ENCODE results near the gene HMGXB3.
A peak's percentile ranks its signal among the peaks of the same experiment; 100 is the strongest.

The HMGXB3 gene

DNA sequence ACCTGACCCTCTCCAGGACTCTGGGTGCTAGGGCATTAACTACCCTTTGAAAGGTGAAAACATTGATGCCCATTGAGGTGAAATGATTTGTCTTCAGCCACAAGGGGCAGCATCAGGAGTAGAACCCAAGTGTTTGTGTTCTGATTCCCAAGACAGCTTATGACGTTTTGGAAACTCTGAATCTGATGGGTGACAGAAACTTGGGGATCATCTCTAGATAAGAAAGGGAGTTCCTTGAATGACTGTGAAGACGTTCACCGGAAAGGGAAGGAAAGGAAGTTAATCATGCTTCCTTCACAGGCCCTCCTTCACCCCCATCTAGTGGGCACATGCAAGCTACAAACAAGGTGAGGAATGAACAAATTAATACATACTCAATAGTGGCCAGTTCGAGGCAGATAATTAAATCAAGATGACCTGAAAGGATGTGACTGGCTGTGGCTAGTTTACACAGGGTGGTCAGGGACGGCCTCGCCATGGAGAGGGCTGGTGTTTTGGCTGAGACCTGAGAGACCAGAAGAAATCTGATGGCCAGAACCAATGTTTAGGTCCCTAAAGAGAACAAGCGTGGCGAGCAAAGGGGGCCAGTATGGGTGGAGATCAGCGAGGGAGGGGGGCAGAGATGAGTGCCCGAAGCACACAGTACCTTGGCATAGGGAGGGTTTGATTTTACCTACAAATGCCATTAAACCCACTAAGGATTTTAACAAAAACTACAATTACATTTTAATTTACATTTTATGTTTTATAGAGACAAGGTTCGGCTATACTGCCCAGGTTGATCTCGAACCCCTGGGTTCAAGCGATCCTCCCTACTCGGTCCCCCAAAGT is 40.9 kb upstream of the HMGXB3 start:
- ATAC-seq: peak; percentile 6
- TF ChIP-seq SNAI2 (CRISPR knock-in tag; IDR thresholded peaks at IDR 0.05): no peak

DNA sequence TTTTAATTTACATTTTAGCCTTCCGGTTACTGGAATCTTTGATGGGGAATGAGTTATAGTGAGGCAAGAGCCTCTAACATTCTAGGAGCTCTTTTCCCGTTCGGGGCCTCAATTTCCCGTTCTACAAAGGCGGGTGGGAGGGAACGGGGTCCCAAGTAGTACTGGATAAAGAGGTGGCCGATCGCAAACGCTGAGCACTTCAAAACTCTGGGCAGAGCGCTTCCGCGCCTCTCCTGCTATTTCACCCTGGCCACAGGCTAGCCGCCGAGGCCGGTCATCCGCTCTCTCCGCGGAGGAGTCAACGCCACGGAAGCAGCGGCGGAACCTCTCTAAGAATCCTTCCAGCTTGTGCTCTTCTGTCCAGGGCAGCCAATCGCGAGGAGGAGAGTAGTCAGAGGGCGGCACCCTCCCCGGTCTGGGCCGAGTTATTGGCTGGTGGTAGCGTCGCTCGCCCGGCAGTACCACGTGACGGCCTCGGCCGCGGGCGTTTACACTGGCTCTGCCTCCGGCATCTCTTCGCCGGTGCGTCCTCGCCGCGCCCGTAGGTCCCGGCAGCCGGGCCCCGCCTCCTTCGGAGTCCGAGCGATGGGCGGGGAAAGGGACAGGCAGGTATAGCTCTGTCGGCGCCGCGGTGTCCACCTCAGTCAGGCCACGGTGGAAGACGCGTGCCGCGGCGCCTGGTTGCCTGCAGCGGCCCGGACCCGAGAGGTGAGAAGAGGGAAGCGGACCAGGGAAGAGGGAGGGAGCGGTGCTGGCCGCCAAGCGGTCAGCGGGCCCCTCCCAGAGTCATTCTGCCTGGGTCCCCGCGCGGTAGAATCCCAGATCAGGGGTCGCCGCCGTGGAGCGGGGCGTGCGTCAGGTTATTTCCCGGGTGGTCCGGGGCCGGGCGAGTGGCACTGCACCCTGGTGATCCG is 40.0 kb upstream of the HMGXB3 start, which contains the start of gene SLC26A2:
TSS of gene SLC26A2 (plus strand) at position 487 of the 914 bp plus-strand sequence. CDS start 16,895 bp downstream, outside the sequence.
- no peak for TF ChIP-seq ZNF565 (CRISPR knock-in tag; conservative IDR thresholded peaks at IDR 0.05; ENCODE audit: low read depth)
- no peak for TF ChIP-seq CSDC2 (CRISPR knock-in tag; IDR thresholded peaks at IDR 0.05)
- TF ChIP-seq, protein P1, sequence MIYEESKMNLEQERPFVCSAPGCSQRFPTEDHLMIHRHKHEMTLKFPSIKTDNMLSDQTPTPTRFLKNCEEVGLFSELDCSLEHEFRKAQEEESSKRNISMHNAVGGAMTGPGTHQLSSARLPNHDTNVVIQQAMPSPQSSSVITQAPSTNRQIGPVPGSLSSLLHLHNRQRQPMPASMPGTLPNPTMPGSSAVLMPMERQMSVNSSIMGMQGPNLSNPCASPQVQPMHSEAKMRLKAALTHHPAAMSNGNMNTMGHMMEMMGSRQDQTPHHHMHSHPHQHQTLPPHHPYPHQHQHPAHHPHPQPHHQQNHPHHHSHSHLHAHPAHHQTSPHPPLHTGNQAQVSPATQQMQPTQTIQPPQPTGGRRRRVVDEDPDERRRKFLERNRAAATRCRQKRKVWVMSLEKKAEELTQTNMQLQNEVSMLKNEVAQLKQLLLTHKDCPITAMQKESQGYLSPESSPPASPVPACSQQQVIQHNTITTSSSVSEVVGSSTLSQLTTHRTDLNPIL (CRISPR knock-in tag; IDR thresholded peaks at IDR 0.05; ENCODE audit: low read depth): no peak
- TF ChIP-seq BACH2 (CRISPR knock-in tag; IDR thresholded peaks at IDR 0.05; ENCODE audit: borderline replicate concordance): no peak
- TF ChIP-seq TCF4 (CRISPR knock-in tag; IDR thresholded peaks at IDR 0.05; ENCODE audit: borderline replicate concordance): no peak
- peak; percentile 98 for ATAC-seq

DNA sequence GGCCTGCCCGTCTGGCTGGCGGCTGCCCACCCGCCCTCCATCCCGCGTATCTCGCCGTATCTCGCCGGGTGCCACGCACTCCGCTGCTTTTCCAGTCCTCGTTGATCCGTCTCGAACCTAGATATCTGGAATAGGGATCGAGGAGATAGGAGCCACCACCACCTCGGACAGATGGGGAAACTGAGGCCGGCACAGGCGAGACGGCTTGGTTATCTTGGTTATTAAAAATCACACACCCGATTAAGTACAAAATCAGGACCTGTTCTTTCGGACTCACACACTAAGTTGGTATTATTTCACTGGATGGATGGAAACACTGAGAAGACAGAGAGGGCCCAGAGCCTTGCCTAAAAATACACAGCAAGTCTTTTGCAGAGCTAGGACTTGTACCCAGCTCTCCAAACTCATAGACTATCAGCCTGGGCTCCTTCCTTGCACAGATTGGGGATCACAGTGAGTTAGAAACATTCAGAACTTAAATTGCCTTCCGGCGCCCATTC is 39.3 kb upstream of the HMGXB3 start:
- ATAC-seq: peak; percentile 46; the same call in 2 of the 3 replicates
- TF ChIP-seq BACH2 (CRISPR knock-in tag; IDR thresholded peaks at IDR 0.05; ENCODE audit: borderline replicate concordance) (no peak), SNAI2 (CRISPR knock-in tag; IDR thresholded peaks at IDR 0.05) (no peak), PPARA (CRISPR knock-in tag; IDR thresholded peaks at IDR 0.05; ENCODE audit: borderline replicate concordance) (no peak), ESRRG (CRISPR knock-in tag; IDR thresholded peaks at IDR 0.05) (no peak), ZC3H10 (CRISPR knock-in tag; IDR thresholded peaks at IDR 0.05) (no peak), ZNF70 (CRISPR knock-in tag; IDR thresholded peaks at IDR 0.05) (no peak), OSR1 (CRISPR knock-in tag; IDR thresholded peaks at IDR 0.05) (no peak)
- TF ChIP-seq, protein P2, sequence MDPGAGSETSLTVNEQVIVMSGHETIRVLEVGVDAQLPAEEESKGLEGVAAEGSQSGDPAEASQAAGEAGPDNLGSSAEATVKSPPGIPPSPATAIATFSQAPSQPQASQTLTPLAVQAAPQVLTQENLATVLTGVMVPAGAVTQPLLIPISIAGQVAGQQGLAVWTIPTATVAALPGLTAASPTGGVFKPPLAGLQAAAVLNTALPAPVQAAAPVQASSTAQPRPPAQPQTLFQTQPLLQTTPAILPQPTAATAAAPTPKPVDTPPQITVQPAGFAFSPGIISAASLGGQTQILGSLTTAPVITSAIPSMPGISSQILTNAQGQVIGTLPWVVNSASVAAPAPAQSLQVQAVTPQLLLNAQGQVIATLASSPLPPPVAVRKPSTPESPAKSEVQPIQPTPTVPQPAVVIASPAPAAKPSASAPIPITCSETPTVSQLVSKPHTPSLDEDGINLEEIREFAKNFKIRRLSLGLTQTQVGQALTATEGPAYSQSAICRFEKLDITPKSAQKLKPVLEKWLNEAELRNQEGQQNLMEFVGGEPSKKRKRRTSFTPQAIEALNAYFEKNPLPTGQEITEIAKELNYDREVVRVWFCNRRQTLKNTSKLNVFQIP (CRISPR knock-in tag; IDR thresholded peaks at IDR 0.05; ENCODE audit: borderline replicate concordance, low read depth): no peak

DNA sequence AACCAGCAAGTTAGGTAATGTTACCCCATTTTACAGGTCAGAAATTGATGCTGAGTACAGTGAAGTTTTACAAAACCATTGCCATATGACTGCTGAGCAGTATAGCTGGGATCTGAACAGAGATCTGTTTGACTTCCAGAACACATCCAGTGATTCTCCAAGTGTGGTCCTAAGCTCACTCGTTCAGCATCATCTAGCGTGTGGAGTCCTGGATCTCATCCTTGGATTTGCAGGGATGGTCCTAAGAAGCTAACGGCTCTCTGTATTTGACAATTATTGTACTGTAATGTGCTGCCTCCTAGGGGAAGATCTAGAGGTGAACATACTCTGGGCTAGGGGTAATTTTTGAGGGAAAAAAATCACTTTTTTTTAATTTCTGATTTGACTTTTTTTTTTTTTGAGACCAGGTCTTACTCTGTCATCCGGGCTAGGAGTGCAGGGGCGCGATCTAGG is 38.6 kb upstream of the HMGXB3 start:
- TF ChIP-seq, protein P1 (CRISPR knock-in tag; IDR thresholded peaks at IDR 0.05; ENCODE audit: low read depth): no peak
- no peak for TF ChIP-seq ZC3H10 (CRISPR knock-in tag; IDR thresholded peaks at IDR 0.05)
- no peak for TF ChIP-seq TOX (CRISPR knock-in tag; IDR thresholded peaks at IDR 0.05; ENCODE audit: borderline replicate concordance)
- no peak for TF ChIP-seq PPARA (CRISPR knock-in tag; IDR thresholded peaks at IDR 0.05; ENCODE audit: borderline replicate concordance)
- TF ChIP-seq ZFP30 (CRISPR knock-in tag; IDR thresholded peaks at IDR 0.05): no peak
- no peak for TF ChIP-seq ZNF8 (CRISPR knock-in tag; IDR thresholded peaks at IDR 0.05)
- TF ChIP-seq ZNF70 (CRISPR knock-in tag; IDR thresholded peaks at IDR 0.05): no peak
- TF ChIP-seq, protein P3, sequence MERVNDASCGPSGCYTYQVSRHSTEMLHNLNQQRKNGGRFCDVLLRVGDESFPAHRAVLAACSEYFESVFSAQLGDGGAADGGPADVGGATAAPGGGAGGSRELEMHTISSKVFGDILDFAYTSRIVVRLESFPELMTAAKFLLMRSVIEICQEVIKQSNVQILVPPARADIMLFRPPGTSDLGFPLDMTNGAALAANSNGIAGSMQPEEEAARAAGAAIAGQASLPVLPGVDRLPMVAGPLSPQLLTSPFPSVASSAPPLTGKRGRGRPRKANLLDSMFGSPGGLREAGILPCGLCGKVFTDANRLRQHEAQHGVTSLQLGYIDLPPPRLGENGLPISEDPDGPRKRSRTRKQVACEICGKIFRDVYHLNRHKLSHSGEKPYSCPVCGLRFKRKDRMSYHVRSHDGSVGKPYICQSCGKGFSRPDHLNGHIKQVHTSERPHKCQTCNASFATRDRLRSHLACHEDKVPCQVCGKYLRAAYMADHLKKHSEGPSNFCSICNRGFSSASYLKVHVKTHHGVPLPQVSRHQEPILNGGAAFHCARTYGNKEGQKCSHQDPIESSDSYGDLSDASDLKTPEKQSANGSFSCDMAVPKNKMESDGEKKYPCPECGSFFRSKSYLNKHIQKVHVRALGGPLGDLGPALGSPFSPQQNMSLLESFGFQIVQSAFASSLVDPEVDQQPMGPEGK (CRISPR knock-in tag; IDR thresholded peaks at IDR 0.05; ENCODE audit: borderline replicate concordance): no peak
- TF ChIP-seq, protein P4, sequence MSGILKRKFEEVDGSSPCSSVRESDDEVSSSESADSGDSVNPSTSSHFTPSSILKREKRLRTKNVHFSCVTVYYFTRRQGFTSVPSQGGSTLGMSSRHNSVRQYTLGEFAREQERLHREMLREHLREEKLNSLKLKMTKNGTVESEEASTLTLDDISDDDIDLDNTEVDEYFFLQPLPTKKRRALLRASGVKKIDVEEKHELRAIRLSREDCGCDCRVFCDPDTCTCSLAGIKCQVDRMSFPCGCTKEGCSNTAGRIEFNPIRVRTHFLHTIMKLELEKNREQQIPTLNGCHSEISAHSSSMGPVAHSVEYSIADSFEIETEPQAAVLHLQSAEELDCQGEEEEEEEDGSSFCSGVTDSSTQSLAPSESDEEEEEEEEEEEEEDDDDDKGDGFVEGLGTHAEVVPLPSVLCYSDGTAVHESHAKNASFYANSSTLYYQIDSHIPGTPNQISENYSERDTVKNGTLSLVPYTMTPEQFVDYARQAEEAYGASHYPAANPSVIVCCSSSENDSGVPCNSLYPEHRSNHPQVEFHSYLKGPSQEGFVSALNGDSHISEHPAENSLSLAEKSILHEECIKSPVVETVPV (CRISPR knock-in tag; IDR thresholded peaks at IDR 0.05): no peak
- no peak for TF ChIP-seq GLIS3 (CRISPR knock-in tag; IDR thresholded peaks at IDR 0.05)
- TF ChIP-seq ESRRG (CRISPR knock-in tag; IDR thresholded peaks at IDR 0.05): no peak
- no peak for TF ChIP-seq CSDC2 (CRISPR knock-in tag; IDR thresholded peaks at IDR 0.05)
- no peak for TF ChIP-seq TCF4 (CRISPR knock-in tag; IDR thresholded peaks at IDR 0.05; ENCODE audit: borderline replicate concordance)
- TF ChIP-seq, protein P5, sequence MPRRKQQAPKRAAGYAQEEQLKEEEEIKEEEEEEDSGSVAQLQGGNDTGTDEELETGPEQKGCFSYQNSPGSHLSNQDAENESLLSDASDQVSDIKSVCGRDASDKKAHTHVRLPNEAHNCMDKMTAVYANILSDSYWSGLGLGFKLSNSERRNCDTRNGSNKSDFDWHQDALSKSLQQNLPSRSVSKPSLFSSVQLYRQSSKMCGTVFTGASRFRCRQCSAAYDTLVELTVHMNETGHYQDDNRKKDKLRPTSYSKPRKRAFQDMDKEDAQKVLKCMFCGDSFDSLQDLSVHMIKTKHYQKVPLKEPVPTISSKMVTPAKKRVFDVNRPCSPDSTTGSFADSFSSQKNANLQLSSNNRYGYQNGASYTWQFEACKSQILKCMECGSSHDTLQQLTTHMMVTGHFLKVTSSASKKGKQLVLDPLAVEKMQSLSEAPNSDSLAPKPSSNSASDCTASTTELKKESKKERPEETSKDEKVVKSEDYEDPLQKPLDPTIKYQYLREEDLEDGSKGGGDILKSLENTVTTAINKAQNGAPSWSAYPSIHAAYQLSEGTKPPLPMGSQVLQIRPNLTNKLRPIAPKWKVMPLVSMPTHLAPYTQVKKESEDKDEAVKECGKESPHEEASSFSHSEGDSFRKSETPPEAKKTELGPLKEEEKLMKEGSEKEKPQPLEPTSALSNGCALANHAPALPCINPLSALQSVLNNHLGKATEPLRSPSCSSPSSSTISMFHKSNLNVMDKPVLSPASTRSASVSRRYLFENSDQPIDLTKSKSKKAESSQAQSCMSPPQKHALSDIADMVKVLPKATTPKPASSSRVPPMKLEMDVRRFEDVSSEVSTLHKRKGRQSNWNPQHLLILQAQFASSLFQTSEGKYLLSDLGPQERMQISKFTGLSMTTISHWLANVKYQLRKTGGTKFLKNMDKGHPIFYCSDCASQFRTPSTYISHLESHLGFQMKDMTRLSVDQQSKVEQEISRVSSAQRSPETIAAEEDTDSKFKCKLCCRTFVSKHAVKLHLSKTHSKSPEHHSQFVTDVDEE (CRISPR knock-in tag; IDR thresholded peaks at IDR 0.05): no peak
- TF ChIP-seq ZNF565 (CRISPR knock-in tag; conservative IDR thresholded peaks at IDR 0.05; ENCODE audit: low read depth): no peak
- peak; percentile 48 for ATAC-seq
